ENCODE measurements around the gene NDUFV1. TPM values are rescaled to one million over a fixed set of nuclear protein-coding genes. Genes with fewer than 3 reads are reported as not detected.
"Not testable (repeated sequence)": the region's sequence is repeated elsewhere in the genome, so short reads cannot be mapped to it uniquely, and the experiment has no call there.

The NDUFV1 gene
- polyA plus RNA-seq, 2 of the 4 experiments (the other 2 are of a cell fraction), result 95.1 to 163 TPM

DNA sequence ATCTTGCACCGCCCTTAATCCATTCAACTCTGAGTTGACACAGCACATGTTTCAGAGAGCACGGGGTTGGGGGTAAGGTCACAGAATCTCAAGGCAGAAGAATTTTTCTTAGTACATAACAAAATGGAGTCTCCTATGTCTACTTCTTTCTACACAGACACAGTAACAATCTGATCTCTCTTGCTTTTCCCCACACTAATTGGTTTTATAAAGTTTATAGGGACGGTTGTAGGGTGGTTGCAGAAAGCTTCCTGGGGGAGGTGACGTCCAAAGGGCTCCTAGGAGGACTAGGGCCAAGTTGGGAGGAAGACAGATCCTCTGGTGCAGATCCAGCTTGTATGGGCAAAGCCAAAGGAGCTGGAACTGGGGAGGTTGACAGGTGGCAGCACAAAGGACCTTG is 2.6 kb upstream of the NDUFV1 start:
- DNase-seq (ENCODE audit: low read depth in 1 of 2, low spot score in 1 of 2); ATAC-seq; FAIRE-seq; H3K27ac ChIP-seq; H3K4me2 ChIP-seq; POLR2A ChIA-PET; H3K4me3 ChIP-seq; H3K9me3 ChIP-seq: not testable (repeated sequence)
- WGBS (ENCODE audit: missing lambda C conversion rate), result 21% methylated on average over 2 of the region's 4 CpGs
- H3K4me1 ChIP-seq, result peaks cover 19% of the 10 kb centered on the region
- CTCF ChIA-PET, result interaction anchor here (0.9 to 2.1 kb wide), 2 partner anchors 10 to 25 kb away, joined by 5 to 11 read pairs; partner anchors contain the start of gene NUDT8

DNA sequence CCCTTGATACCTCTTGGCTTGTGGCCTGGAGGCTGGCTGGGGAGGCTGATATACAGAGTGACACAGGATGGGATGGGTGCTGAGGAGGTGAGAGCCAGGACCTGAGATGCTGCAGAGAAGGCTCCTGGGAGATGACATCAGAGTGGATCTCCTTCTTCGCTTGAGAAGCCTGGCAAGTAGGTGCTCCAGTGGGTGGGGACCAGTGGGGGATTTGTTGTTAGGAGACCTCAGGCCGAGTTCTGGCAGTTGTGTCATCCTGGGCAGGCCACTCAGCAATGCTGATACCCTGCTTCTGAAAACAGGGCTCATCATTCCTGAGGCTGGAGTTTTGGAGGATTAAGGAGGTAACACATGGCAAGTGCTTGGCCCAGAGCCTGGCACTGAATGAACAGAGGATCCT is 1.9 kb upstream of the NDUFV1 start:
- H3K4me3 ChIP-seq, result no peak overlapping the region
- ATAC-seq (no peak), DNase-seq (ENCODE audit: low read depth in 1 of 2, low spot score in 1 of 2) (no peak), FAIRE-seq (no peak)
- ChIA-PET POLR2A (no interaction called here), CTCF (interaction anchor here (0.9 to 2.1 kb wide), 4 partner anchors 10 to 25 kb away, joined by 3 to 11 read pairs (median 6); partner anchors contain the start of genes GSTP1 and NUDT8)
- no peak overlapping the region for H3K4me2 ChIP-seq
- no peaks in the 10 kb centered on the region for H3K9me3 ChIP-seq
- H3K27ac ChIP-seq, result no peak overlapping the region
- 82% methylated on average over 2 of the region's 2 CpGs for WGBS (ENCODE audit: missing lambda C conversion rate)
- TF ChIP-seq, protein P1, sequence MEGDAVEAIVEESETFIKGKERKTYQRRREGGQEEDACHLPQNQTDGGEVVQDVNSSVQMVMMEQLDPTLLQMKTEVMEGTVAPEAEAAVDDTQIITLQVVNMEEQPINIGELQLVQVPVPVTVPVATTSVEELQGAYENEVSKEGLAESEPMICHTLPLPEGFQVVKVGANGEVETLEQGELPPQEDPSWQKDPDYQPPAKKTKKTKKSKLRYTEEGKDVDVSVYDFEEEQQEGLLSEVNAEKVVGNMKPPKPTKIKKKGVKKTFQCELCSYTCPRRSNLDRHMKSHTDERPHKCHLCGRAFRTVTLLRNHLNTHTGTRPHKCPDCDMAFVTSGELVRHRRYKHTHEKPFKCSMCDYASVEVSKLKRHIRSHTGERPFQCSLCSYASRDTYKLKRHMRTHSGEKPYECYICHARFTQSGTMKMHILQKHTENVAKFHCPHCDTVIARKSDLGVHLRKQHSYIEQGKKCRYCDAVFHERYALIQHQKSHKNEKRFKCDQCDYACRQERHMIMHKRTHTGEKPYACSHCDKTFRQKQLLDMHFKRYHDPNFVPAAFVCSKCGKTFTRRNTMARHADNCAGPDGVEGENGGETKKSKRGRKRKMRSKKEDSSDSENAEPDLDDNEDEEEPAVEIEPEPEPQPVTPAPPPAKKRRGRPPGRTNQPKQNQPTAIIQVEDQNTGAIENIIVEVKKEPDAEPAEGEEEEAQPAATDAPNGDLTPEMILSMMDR (IDR thresholded peaks at IDR 0.05), result no peak
- no peak for TF ChIP-seq ZC3H11A (IDR thresholded peaks at IDR 0.05)
- no peak for TF ChIP-seq ZFP36 (IDR thresholded peaks at IDR 0.05; ENCODE audit: borderline replicate concordance, partially characterized antibody)
- TF ChIP-seq GATA3 (IDR thresholded peaks at IDR 0.05; ENCODE audit: borderline replicate concordance), result no peak
- no peak for TF ChIP-seq TFCP2L1 (CRISPR knock-in tag; IDR thresholded peaks at IDR 0.05)
- H3K4me1 ChIP-seq, result peaks cover 19% of the 10 kb centered on the region

DNA sequence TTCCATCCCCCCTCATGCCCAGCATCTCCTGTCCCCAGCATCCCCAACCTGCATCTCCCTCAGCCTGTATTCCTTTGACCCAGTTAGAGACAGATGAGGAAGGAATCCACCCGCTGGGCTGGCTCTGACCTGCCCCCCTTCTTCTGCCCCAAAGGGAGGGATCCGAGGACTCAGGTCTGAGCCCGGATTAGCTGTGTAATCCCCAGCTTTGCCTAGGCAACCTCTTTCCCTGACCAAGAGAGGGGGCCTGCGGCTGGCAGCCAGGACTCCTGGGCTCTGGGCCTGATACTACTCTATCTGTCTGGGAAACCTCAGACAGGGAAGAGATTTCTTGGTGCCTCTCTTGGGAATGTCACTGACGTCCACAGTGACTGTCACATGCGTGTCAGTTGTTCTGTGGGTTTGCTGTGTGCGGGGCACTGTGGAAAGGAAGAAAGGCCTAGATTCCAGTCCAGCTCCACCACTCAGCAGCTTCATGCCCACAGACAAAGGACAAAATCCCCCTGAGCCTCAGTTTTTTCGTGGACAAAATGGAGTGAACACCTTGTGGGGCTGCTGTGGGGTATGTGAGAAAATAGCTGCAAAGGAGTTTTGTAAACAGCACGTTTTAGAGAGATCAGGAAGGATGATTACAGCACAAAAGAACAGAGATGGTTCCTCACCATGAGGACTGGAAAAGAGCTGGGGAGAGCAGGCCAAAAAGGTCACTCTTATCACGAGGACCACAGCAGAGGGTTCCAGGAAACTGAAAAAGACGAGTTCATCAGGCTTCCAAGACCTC is 1.3 kb upstream of the NDUFV1 start:
- H3K4me2 ChIP-seq, result peak overlapping the region; percentile 93
- H3K27ac ChIP-seq, result peak overlapping the region in 1 of 2 experiments; percentile 91; a peak in 3 of 6 replicates
- ChIA-PET POLR2A (no interaction called here), CTCF (interaction anchor here (0.7 to 2.1 kb wide), 6 partner anchors 10 to 33 kb away, joined by 3 to 11 read pairs (median 5); partner anchors contain the start of genes GSTP1 and NUDT8)
- no peak overlapping the region for H3K4me3 ChIP-seq
- peak; percentile 53 to 61 for ATAC-seq
- no peak for DNase-seq (ENCODE audit: low read depth in 1 of 2, low spot score in 1 of 2)
- peaks cover 19% of the 10 kb centered on the region for H3K4me1 ChIP-seq
- 49% methylated on average over 11 of the region's 11 CpGs for WGBS (ENCODE audit: missing lambda C conversion rate)
- no peaks in the 10 kb centered on the region for H3K9me3 ChIP-seq
- no peak for FAIRE-seq
- TF ChIP-seq, protein P2, sequence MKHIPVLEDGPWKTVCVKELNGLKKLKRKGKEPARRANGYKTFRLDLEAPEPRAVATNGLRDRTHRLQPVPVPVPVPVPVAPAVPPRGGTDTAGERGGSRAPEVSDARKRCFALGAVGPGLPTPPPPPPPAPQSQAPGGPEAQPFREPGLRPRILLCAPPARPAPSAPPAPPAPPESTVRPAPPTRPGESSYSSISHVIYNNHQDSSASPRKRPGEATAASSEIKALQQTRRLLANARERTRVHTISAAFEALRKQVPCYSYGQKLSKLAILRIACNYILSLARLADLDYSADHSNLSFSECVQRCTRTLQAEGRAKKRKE (CRISPR knock-in tag; IDR thresholded peaks at IDR 0.05; ENCODE audit: low read depth), result no peak
- TF ChIP-seq MAFK (IDR thresholded peaks at IDR 0.05; ENCODE audit: partially characterized antibody) (no peak), RAD21 (conservative IDR thresholded peaks at IDR 0.05 in 1 of 2, IDR thresholded peaks at IDR 0.05 in 1 of 2) (no peak), EHF (CRISPR knock-in tag; IDR thresholded peaks at IDR 0.05) (no peak), CBX8 (IDR thresholded peaks at IDR 0.05) (no peak), ZSCAN20 (CRISPR knock-in tag; IDR thresholded peaks at IDR 0.05) (no peak), SREBF2 (IDR thresholded peaks at IDR 0.05) (no peak), CEBPB (IDR thresholded peaks at IDR 0.05) (no peak), ZFP36 (IDR thresholded peaks at IDR 0.05; ENCODE audit: borderline replicate concordance, partially characterized antibody) (no peak), EHMT2 (IDR thresholded peaks at IDR 0.05; ENCODE audit: low read depth) (no peak), MYC (IDR thresholded peaks at IDR 0.05; ENCODE audit: borderline replicate concordance, low read length) (no peak), SMC3 (IDR thresholded peaks at IDR 0.05) (no peak), NPAS2 (CRISPR knock-in tag; IDR thresholded peaks at IDR 0.05; ENCODE audit: borderline replicate concordance) (no peak), RCOR1 (IDR thresholded peaks at IDR 0.05; ENCODE audit: low read depth, low read length) (no peak)
- TF ChIP-seq, protein P3, sequence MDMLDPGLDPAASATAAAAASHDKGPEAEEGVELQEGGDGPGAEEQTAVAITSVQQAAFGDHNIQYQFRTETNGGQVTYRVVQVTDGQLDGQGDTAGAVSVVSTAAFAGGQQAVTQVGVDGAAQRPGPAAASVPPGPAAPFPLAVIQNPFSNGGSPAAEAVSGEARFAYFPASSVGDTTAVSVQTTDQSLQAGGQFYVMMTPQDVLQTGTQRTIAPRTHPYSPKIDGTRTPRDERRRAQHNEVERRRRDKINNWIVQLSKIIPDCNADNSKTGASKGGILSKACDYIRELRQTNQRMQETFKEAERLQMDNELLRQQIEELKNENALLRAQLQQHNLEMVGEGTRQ (IDR thresholded peaks at IDR 0.05), result no peak
- TF ChIP-seq, protein P4, sequence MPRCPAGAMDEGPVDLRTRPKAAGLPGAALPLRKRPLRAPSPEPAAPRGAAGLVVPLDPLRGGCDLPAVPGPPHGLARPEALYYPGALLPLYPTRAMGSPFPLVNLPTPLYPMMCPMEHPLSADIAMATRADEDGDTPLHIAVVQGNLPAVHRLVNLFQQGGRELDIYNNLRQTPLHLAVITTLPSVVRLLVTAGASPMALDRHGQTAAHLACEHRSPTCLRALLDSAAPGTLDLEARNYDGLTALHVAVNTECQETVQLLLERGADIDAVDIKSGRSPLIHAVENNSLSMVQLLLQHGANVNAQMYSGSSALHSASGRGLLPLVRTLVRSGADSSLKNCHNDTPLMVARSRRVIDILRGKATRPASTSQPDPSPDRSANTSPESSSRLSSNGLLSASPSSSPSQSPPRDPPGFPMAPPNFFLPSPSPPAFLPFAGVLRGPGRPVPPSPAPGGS (IDR thresholded peaks at IDR 0.05), result no peak
- TF ChIP-seq, protein P1 (IDR thresholded peaks at IDR 0.05), result no peak
